GM19438 (cell line): ENCODE data around the gene TMEM129.

Experiments used
- ATAC-seq: cut with Tn5 transposase; IDR thresholded peaks from one replicate; pipeline ENCODE4 v1.9.1; 2021; ENCODE audit warnings: low read depth; ENCODE audit not compliant: unreplicated experiment

TMEM129 gene

GRCh38 chr4:1745697-1746096 lies 24.6 kb upstream of the TMEM129 start:
- no peak for ATAC-seq

- ATAC-seq, result no peak
Observed at GRCh38 chr4:1745165-1745564, 24.0 kb upstream of the TMEM129 start.

GRCh38 chr4:1744552-1744951 lies 23.4 kb upstream of the TMEM129 start:
- ATAC-seq, result no peak

DNA sequence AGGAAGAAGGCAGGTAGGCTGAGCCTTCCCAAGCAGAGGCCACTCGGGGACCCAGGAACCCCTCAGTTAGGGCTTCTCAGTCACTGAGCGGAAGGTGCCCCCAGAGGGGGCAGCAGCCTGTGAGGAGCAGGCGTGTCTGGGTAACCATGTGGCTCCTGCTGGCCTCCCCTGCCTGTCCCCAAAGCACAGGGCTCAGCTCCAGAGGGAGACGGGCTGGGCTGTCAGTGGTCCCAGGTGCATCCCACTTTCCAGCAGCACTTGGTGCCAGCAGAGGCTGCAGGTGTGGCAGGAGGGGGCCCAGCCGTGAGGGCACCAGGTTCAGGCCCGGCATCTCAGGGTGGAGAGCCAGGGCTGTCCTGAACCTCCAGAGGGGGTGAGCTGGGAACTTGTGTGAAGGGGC lies 22.9 kb upstream of the TMEM129 start:
- ATAC-seq, result no peak

DNA sequence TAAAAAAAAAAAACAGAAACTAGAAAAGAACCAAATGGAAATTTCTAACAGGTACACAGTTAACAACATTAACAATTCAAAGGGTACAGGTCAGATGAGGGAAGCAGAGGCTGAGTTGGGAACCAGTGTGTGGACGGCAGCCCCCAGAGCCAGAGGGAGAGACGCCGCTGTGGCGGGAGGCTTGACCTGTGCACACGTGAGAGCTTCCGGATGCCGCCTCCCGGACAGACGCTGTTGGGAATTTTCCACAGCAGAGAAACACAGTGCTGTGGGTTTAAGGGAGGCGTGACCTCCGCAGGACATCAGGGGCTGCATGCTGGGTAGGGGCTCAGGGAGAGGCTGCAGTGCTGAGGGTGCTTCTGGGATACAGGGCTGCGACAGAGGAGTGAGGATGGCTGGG lies 22.4 kb upstream of the TMEM129 start:
- no peak for ATAC-seq

- ATAC-seq, result no peak
Observed at GRCh38 chr4:1741208-1741607, 20.1 kb upstream of the TMEM129 start.

GRCh38 chr4:1740021-1740545 lies 19.0 kb upstream of the TMEM129 start:
- no peak for ATAC-seq

- no peak for ATAC-seq
Observed at GRCh38 chr4:1739358-1739757, 18.2 kb upstream of the TMEM129 start.

GRCh38 chr4:1738410-1738809 lies 17.3 kb upstream of the TMEM129 start:
- ATAC-seq, result no peak

GRCh38 chr4:1737666-1738065 lies 16.5 kb upstream of the TMEM129 start:
- ATAC-seq, result no peak

- no peak for ATAC-seq
Observed at GRCh38 chr4:1736812-1737211, 15.7 kb upstream of the TMEM129 start.

- ATAC-seq, result no peak
Observed at GRCh38 chr4:1735215-1735614, 14.1 kb upstream of the TMEM129 start.

DNA sequence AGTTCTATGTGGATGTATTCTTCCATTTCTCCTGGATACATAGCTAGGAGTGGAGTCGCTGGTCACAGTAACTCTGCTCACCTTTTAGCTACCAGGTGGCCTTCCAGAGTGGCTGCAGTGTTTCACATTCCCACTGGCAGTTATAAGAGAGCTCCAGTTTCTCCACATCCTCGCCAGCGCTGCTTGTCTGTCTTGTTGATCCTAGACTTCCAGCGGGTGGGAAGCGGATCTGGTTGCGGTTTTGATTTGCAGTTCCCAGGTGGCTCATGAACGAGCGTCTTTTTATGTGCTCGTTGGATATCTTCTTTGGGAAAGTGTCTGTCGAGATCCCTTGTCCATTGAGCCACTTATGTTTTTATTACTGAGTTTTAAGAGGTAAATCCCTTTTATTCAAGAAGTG lies 11.8 kb upstream of the TMEM129 start:
- no peak for ATAC-seq

GRCh38 chr4:1731180-1731579 lies 10.1 kb upstream of the TMEM129 start:
- no peak for ATAC-seq

GRCh38 chr4:1730532-1731135 lies 9.5 kb upstream of the TMEM129 start:
- no peak for ATAC-seq

DNA sequence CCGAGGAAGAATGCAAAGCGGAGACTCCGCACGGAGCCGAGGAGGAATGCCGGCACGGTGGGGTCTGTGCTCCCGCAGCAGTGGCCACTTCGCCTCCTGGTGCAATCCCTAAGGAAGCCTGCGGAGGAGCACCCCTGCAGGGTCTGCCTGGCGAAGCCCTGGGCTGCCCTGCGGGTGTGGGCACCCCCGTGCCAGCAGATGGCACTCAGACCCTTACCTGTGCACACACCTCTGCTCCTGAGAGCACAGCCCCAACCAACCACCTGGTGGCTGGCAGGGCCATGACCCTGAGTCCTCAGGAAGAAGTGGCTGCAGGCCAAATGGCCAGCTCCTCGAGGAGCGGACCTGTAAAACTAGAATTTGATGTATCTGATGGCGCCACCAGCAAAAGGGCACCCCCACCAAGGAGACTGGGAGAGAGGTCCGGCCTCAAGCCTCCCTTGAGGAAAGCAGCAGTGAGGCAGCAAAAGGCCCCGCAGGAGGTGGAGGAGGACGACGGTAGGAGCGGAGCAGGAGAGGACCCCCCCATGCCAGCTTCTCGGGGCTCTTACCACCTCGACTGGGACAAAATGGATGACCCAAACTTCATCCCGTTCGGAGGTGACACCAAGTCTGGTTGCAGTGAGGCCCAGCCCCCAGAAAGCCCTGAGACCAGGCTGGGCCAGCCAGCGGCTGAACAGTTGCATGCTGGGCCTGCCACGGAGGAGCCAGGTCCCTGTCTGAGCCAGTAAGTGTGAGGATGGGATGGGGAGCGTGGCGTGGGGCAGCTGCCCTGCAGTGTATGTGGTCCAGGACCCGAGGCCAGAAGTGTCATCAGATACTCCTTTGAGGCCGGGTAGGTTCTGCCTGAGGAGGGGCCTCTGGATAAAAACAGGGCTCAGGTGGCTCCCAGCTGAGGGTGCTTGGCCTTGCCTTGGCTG lies 7.2 kb upstream of the TMEM129 start:
- ATAC-seq, result no peak

DNA sequence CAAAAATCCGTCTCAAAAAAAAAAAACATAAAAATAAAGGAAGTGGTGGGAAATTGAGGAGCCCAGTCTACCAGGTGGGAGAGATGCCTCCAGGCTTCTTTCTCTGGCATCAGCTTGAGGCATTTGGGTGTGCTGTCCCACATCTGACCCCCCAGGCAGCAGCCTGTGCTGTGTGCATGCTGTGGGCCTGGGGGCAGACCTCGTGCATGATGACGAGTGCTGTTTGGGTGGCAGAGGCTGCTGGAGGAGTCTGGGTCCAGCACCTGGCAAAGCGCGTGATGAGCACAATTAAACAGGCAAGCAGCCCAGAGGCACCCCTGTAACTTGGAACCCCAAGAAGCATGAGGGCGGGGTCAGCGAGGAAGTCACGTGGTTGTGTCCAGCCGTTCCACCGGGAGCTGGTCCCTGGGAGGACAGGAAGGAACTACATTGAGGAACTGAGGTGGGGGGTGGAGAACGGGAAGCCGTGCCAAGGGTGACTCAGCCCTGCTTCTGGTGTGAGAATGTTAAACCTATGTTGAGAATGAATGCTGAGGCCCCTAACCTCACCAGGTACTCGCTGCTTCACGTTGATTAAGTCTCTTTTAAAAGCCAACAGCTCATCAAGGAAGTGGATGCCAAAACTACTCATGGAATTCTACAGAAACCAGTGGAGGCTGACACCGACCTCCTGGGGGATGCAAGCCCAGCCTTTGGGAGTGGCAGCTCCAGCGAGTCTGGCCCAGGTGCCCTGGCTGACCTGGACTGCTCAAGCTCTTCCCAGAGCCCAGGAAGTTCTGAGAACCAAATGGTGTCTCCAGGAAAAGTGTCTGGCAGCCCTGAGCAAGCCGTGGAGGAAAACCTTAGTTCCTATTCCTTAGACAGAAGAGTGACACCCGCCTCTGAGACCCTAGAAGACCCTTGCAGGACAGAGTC lies 6.3 kb upstream of the TMEM129 start:
- no peak for ATAC-seq

- ATAC-seq, result no peak
Observed at GRCh38 chr4:1726146-1726934, 5.2 kb upstream of the TMEM129 start.

DNA sequence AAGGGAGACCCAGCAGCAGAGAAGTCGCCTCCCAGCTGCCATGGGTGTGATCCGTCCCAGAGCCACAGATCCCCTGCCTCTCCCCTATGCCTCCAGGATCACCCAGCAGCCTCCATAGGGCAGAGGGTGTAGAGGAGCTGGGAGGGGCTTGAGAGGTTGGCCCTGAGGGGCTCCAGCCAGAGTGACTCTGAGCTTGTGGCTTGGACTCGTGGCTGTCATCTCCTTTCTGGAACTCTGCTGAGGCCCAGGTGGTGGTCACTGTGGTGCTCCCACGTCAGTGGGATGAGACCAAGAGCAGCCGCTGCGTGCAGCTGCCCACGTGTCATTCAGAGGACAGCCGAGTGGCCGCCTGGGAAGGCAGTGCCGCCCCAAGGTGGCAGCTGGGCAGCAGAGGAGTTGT lies 4.4 kb upstream of the TMEM129 start:
- ATAC-seq, result no peak
